BJ (cell line): Measurements from ENCODE around the gene C5AR2. TPM values are rescaled to one million over a fixed set of nuclear protein-coding genes. Genes with fewer than 3 reads are reported as not detected.

Source experiments
- CTCF ChIA-PET: fragments of 350-600 bp; formaldehyde crosslinking; extraction: SDS; loops from one replicate; lab custom pipeline; 2021; ENCODE audit warnings: antibody characterized with exemption, inconsistent platforms; lab: Yijun Ruan, JAX
- POLR2A ChIA-PET: fragments of 300-600 bp; sonication (Branson Sonifier 250); formaldehyde crosslinking; extraction: SDS; loops from one replicate; lab custom pipeline; 2021; ENCODE audit warnings: antibody characterized with exemption; lab: Charles Lee
- DNase-seq: peaks from one replicate; pipeline ENCODE4 v3.0.0-alpha.2; 2011; ENCODE audit warnings: low read depth
- H3K27me3 ChIP-seq: 2 replicates; pipeline ENCODE4 v1.6.0; 2011; ENCODE audit warnings: low read length; ENCODE audit not compliant: control insufficient read depth, insufficient read depth
- H3K36me3 ChIP-seq: 2 replicates; pipeline ENCODE4 v1.5.1; 2011; ENCODE audit warnings: low read length; ENCODE audit not compliant: control insufficient read depth, insufficient read depth
- H3K4me3 ChIP-seq: 2 replicates; pipeline ENCODE4 v1.5.1; 2011; ENCODE audit warnings: low read depth, mild to moderate bottlenecking, control low read depth, low read length
- CTCF ChIP-seq: IDR thresholded peaks from 2 replicates; pipeline ENCODE4 v1.5.1; 2011; ENCODE audit warnings: low read depth, mild to moderate bottlenecking, control low read depth, inconsistent platforms, low read length, moderate library complexity; ENCODE audit not compliant: insufficient read depth
- polyA plus RNA-seq: library from polyadenylated mRNA; depleted of rRNA; stranded (reverse); fragments of >200 nt; gene quantifications from 2 replicates; pipeline ENCODE4 v1.2.3, GENCODE V29; 2011

C5AR2 gene
- polyA plus RNA-seq, 1 experiment, result not detected

GRCh38 chr19:47322058-47322457 is 9.9 kb upstream of the C5AR2 start:
- ChIA-PET CTCF (interaction anchor here (0.6 to 1.7 kb wide), 2 partner anchors 27 to 111 kb away, joined by 5 to 6 read pairs; partner anchors contain the start of gene DHX34), POLR2A (no interaction called here)
- Histone ChIP-seq H3K27me3 (peaks cover 2% of the 10 kb centered on the region; the same call in 1 of the 2 replicates), H3K4me3 (no peak overlapping the region), H3K36me3 (no peaks in the 10 kb centered on the region)
- DNase-seq, result no peak
- no peak for TF ChIP-seq CTCF

DNA sequence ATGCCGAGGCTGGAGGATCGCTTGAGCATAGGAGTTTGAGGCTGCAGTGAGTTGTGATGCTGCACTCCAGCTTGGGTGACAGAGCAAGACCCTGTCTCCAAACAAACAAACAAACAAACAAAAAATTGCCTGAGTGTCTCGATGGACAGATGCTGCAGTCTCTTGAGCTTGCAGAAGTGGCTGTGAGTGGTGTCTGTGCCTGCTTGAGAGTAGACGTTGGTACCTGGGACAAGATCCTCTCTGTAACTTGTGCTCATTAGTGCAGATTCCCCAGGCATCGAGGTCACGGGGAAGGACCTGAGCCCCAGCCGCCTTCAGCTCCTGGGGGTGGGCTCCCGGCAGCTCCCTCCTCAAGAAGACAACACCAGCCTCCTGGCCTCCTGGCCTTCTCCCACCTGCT is 8.6 kb upstream of the C5AR2 start:
- no peak overlapping the region for H3K4me3 ChIP-seq
- CTCF ChIA-PET, result interaction anchor here (0.6 to 1.3 kb wide), 4 partner anchors 12 to 792 kb away, joined by 3 to 4 read pairs (median 3); no protein-coding TSS in a partner anchor
- DNase-seq, result no peak
- TF ChIP-seq CTCF, result no peak
- peaks cover 2% of the 10 kb centered on the region; the same call in 1 of the 2 replicates for H3K27me3 ChIP-seq
- POLR2A ChIA-PET, result no interaction called here
- H3K36me3 ChIP-seq, result no peaks in the 10 kb centered on the region

GRCh38 chr19:47323872-47324271 is 8.1 kb upstream of the C5AR2 start:
- no peak overlapping the region for H3K4me3 ChIP-seq
- no peak for TF ChIP-seq CTCF
- CTCF ChIA-PET, result interaction anchor here (1.0 to 1.3 kb wide), 2 partner anchors 16 to 68 kb away, joined by 3 to 4 read pairs; no protein-coding TSS in a partner anchor
- POLR2A ChIA-PET, result no interaction called here
- H3K36me3 ChIP-seq, result no peaks in the 10 kb centered on the region
- H3K27me3 ChIP-seq, result peaks cover 2% of the 10 kb centered on the region; the same call in 1 of the 2 replicates
- DNase-seq, result no peak

GRCh38 chr19:47324502-47324901 is 7.5 kb upstream of the C5AR2 start:
- peaks cover 2% of the 10 kb centered on the region; the same call in 1 of the 2 replicates for H3K27me3 ChIP-seq
- H3K4me3 ChIP-seq, result no peak overlapping the region
- no peak for TF ChIP-seq CTCF
- DNase-seq, result no peak
- ChIA-PET CTCF (no interaction called here), POLR2A (no interaction called here)
- no peaks in the 10 kb centered on the region for H3K36me3 ChIP-seq

GRCh38 chr19:47330466-47330869 is 1.5 kb upstream of the C5AR2 start:
- no peak for TF ChIP-seq CTCF
- POLR2A ChIA-PET, result no interaction called here
- DNase-seq, result no peak
- Histone ChIP-seq H3K27me3 (peaks cover 2% of the 10 kb centered on the region), H3K4me3 (no peak overlapping the region), H3K36me3 (no peaks in the 10 kb centered on the region)
- CTCF ChIA-PET, result interaction anchor here (5.2 kb wide), 1 partner anchor 19 kb away, joined by 22 read pairs; the partner anchor contains the start of gene DHX34
